H9 (cell line): Measurements from ENCODE around the gene GJD4. TPM values are rescaled to one million over a fixed set of nuclear protein-coding genes. Genes with fewer than 3 reads are reported as not detected.

Source experiments
- DNase-seq: peaks from one replicate; pipeline ENCODE4 v3.0.0-alpha.2; 2017
- H2AFZ ChIP-seq: one replicate; pipeline ENCODE4 v1.6.1; 2013; ENCODE audit warnings: mild to moderate bottlenecking, low read length, control low read depth, moderate library complexity
- H2AK5ac ChIP-seq: 2 replicates; pipeline ENCODE4 v1.6.1; 2013; ENCODE audit warnings: low read length, control low read depth, mixed read lengths; ENCODE audit not compliant: insufficient read length
- H2BK120ac ChIP-seq: one replicate; pipeline ENCODE4 v1.6.1; 2013; ENCODE audit warnings: low read depth, mild to moderate bottlenecking, low read length, control low read depth, inconsistent platforms; ENCODE audit not compliant: poor library complexity, severe bottlenecking
- H2BK12ac ChIP-seq: 2 replicates; pipeline ENCODE4 v1.6.1; 2013; ENCODE audit warnings: low read length, control low read depth, mixed read lengths, low read depth; ENCODE audit not compliant: insufficient read length
- H2BK15ac ChIP-seq: 2 replicates; pipeline ENCODE4 v1.6.1; 2013; ENCODE audit warnings: low read depth, low read length, control low read depth
- H2BK20ac ChIP-seq: one replicate; pipeline ENCODE4 v1.6.1; 2013; ENCODE audit warnings: low read depth, mild to moderate bottlenecking, low read length, control low read depth, inconsistent platforms; ENCODE audit not compliant: poor library complexity, severe bottlenecking
- H2BK5ac ChIP-seq: 2 replicates; pipeline ENCODE4 v1.6.1; 2013; ENCODE audit warnings: low read length, control low read depth, mixed read lengths; ENCODE audit not compliant: insufficient read length
- H3K14ac ChIP-seq: 2 replicates; pipeline ENCODE4 v1.6.1; 2013; ENCODE audit warnings: low read length, control low read depth; ENCODE audit not compliant: insufficient read depth
- H3K18ac ChIP-seq: 2 replicates; pipeline ENCODE4 v1.6.1; 2013; ENCODE audit warnings: low read depth, mild to moderate bottlenecking, mixed read lengths, low read length, control low read depth; ENCODE audit not compliant: insufficient read length
- H3K23ac ChIP-seq: 2 replicates; pipeline ENCODE4 v1.6.1; 2013; ENCODE audit warnings: low read length, control low read depth, mixed read lengths, low read depth; ENCODE audit not compliant: insufficient read length
- H3K23me2 ChIP-seq: 2 replicates; pipeline ENCODE4 v1.6.1; 2013; ENCODE audit warnings: low read depth, mild to moderate bottlenecking, mixed read lengths, low read length, control low read depth; ENCODE audit not compliant: insufficient read length, poor library complexity, severe bottlenecking
- H3K27ac ChIP-seq: 2 replicates; pipeline ENCODE4 v1.5.1; 2013; ENCODE audit warnings: low read length, control low read depth, mixed read lengths, low read depth; ENCODE audit not compliant: insufficient read length
- H3K27me3 ChIP-seq: 2 replicates; pipeline ENCODE4 v1.6.1; 2013; ENCODE audit warnings: low read length, control low read depth, inconsistent platforms; ENCODE audit not compliant: insufficient read depth
- H3K4ac ChIP-seq: 2 replicates; pipeline ENCODE4 v1.6.1; 2013; ENCODE audit warnings: low read depth, mild to moderate bottlenecking, control low read depth, inconsistent platforms, low read length, moderate library complexity
- H3K4me1 ChIP-seq: 2 replicates; pipeline ENCODE4 v1.6.1; 2013; ENCODE audit warnings: low read length, control low read depth, inconsistent platforms; ENCODE audit not compliant: insufficient read depth
- H3K4me2 ChIP-seq: 2 replicates; pipeline ENCODE4 v1.6.1; 2013; ENCODE audit warnings: low read length, control low read depth, mixed read lengths; ENCODE audit not compliant: insufficient read length, insufficient read depth
- H3K56ac ChIP-seq: 2 replicates; pipeline ENCODE4 v1.6.1; 2013; ENCODE audit warnings: low read depth, mild to moderate bottlenecking, mixed read lengths, low read length, control low read depth; ENCODE audit not compliant: insufficient read length
- H3K79me1 ChIP-seq: 2 replicates; pipeline ENCODE4 v1.6.1; 2013; ENCODE audit warnings: low read depth, mild to moderate bottlenecking, moderate library complexity, low read length, control low read depth, inconsistent platforms; ENCODE audit not compliant: insufficient read depth, poor library complexity, severe bottlenecking
- H3K79me2 ChIP-seq: 2 replicates; pipeline ENCODE4 v1.6.1; 2013; ENCODE audit warnings: low read length, control low read depth, inconsistent platforms; ENCODE audit not compliant: insufficient read depth
- H3K9ac ChIP-seq: 2 replicates; pipeline ENCODE4 v1.6.1; 2013; ENCODE audit warnings: low read length, control low read depth, mixed read lengths; ENCODE audit not compliant: insufficient read length; ENCODE audit errors: extremely low read depth
- H3K9me3 ChIP-seq: one replicate; pipeline ENCODE4 v1.6.1; 2013; ENCODE audit warnings: low read depth, low read length, inconsistent platforms; ENCODE audit not compliant: control insufficient read depth
- H3T11ph ChIP-seq: one replicate; pipeline ENCODE4 v1.6.1; 2013; ENCODE audit warnings: mild to moderate bottlenecking, low read length, control low read depth, inconsistent platforms
- H4K20me1 ChIP-seq: one replicate; pipeline ENCODE4 v1.6.1; 2013; ENCODE audit not compliant: control insufficient read depth, insufficient read length, insufficient read depth
- H4K5ac ChIP-seq: 2 replicates; pipeline ENCODE4 v1.6.1; 2013; ENCODE audit warnings: low read depth, mild to moderate bottlenecking, mixed read lengths, low read length, control low read depth; ENCODE audit not compliant: insufficient read length
- H4K8ac ChIP-seq: replicated peaks from 2 replicates; pipeline ENCODE4 v1.6.1; 2013; ENCODE audit warnings: low read length, control low read depth, mixed read lengths, low read depth; ENCODE audit not compliant: insufficient read length
- H4K91ac ChIP-seq: 2 replicates; pipeline ENCODE4 v1.6.1; 2013; ENCODE audit warnings: low read depth, mild to moderate bottlenecking, moderate library complexity, mixed read lengths, low read length, control low read depth; ENCODE audit not compliant: insufficient read length
- H3K27ac Mint-ChIP-seq, 3 experiments: 2 replicates in 2 of 3; 3 replicates in 1 of 3; pipeline ENCODE4 v1.8.0; 2020 to 2021; ENCODE audit warnings: mixed read lengths in 3 of 3, mild to moderate bottlenecking in 1 of 3, moderate library complexity in 1 of 3
- H3K27me3 Mint-ChIP-seq: 2 replicates; pipeline ENCODE4 v1.8.0; 2021; ENCODE audit warnings: low read depth, mild to moderate bottlenecking, moderate library complexity, mixed read lengths
- H3K36me3 Mint-ChIP-seq, 3 experiments: 2 replicates in 2 of 3; 3 replicates in 1 of 3; pipeline ENCODE4 v1.8.0; 2020 to 2021; ENCODE audit warnings: low read depth in 3 of 3, mixed read lengths in 3 of 3; ENCODE audit not compliant: insufficient read depth in 1 of 3
- H3K4me1 Mint-ChIP-seq, 2 experiments: 2 replicates each; pipeline ENCODE4 v1.8.0; 2020; ENCODE audit warnings: mixed read lengths in 2 of 2
- H3K4me3 Mint-ChIP-seq, 2 experiments: 2 replicates in 1 of 2; 3 replicates in 1 of 2; pipeline ENCODE4 v1.8.0; 2020 to 2021; ENCODE audit warnings: mild to moderate bottlenecking in 2 of 2, mixed read lengths in 2 of 2, moderate library complexity in 1 of 2
- H3K9me3 Mint-ChIP-seq, 2 experiments: 2 replicates in 1 of 2; 3 replicates in 1 of 2; pipeline ENCODE4 v1.8.0; 2020; ENCODE audit warnings: mild to moderate bottlenecking in 2 of 2, mixed read lengths in 2 of 2, moderate library complexity in 1 of 2
- WGBS: extraction: QIAGEN DNeasy Blood & Tissue Kit; methylation state at CpG from one replicate; pipeline ENCODE4 v1.1.7; 2013; ENCODE audit warnings: missing lambda C conversion rate, low lambda C conversion rate, mixed read lengths; ENCODE audit not compliant: insufficient read length; ENCODE audit errors: extremely low coverage; 5-methylcytosine and 5-hydroxymethylcytosine counted together
- total RNA-seq: library from RNA; stranded (reverse); gene quantifications from 2 replicates; pipeline ENCODE4 v1.2.1, GENCODE V29; 2021
- TF ChIP-seq, protein P1 (sequence below): fragments of 200-600 bp; sonication (generic); conservative IDR thresholded peaks from 3 replicates; pipeline ENCODE4 v1.8.0; 2021; ENCODE audit warnings: antibody characterized with exemption, mild to moderate bottlenecking

Gene GJD4
- total RNA-seq, 1 experiment from 2014 or later, result not detected

DNA sequence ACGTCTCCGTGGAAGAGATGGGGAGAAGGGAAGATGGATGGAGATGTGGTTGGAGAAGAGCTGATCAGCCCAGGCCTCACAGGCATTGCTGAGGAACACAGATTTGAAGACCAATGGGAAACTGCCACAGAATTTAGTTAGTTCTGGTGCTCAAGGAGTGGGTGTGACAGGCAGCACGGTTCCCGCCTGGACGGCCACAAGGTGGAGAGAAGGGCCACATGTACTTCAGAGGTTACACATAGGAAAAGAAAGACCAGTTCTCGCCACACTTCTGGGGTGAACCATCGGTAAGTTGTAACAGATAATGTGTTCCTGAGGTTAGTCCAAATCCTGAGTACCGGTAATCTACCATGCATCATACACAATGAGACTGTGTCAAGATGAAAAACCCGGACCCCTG lies 29.5 kb upstream of the GJD4 start:
- H2BK5ac ChIP-seq, result no peak overlapping the region
- H3K9me3 ChIP-seq, result no peaks in the 10 kb centered on the region
- H3K4me1 Mint-ChIP-seq, result peaks cover 11 to 13% of the 10 kb centered on the region in 2 experiments
- H3K56ac ChIP-seq, result no peak overlapping the region
- no peaks in the 10 kb centered on the region for H3K27me3 ChIP-seq
- no peak overlapping the region for H2BK20ac ChIP-seq
- no peak overlapping the region for H3K4me3 Mint-ChIP-seq
- no peak overlapping the region for H2AFZ ChIP-seq
- no peak overlapping the region for H4K91ac ChIP-seq
- no peak overlapping the region for H2BK15ac ChIP-seq
- H4K5ac ChIP-seq, result no peak overlapping the region
- no peaks in the 10 kb centered on the region for H3K79me1 ChIP-seq
- no peak overlapping the region for H3K4ac ChIP-seq
- H3K18ac ChIP-seq, result no peak overlapping the region
- H4K20me1 ChIP-seq, result no peaks in the 10 kb centered on the region
- H3K27ac Mint-ChIP-seq, result peak overlapping the region in 1 of 3 experiments; percentile 9; a peak in 1 of 7 replicates
- H3K27ac ChIP-seq, result no peak overlapping the region
- WGBS, result no CpG with 5 or more reads among the region's 9 CpGs
- H4K8ac ChIP-seq, result no peak overlapping the region
- H2BK120ac ChIP-seq, result no peak overlapping the region
- TF ChIP-seq, protein P1, sequence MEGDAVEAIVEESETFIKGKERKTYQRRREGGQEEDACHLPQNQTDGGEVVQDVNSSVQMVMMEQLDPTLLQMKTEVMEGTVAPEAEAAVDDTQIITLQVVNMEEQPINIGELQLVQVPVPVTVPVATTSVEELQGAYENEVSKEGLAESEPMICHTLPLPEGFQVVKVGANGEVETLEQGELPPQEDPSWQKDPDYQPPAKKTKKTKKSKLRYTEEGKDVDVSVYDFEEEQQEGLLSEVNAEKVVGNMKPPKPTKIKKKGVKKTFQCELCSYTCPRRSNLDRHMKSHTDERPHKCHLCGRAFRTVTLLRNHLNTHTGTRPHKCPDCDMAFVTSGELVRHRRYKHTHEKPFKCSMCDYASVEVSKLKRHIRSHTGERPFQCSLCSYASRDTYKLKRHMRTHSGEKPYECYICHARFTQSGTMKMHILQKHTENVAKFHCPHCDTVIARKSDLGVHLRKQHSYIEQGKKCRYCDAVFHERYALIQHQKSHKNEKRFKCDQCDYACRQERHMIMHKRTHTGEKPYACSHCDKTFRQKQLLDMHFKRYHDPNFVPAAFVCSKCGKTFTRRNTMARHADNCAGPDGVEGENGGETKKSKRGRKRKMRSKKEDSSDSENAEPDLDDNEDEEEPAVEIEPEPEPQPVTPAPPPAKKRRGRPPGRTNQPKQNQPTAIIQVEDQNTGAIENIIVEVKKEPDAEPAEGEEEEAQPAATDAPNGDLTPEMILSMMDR, result no peak; the same call in 2 of the 3 replicates
- DNase-seq, result no peak
- H3K4me1 ChIP-seq, result no peaks in the 10 kb centered on the region
- no peak overlapping the region for H2AK5ac ChIP-seq
- no peak overlapping the region for H3K4me2 ChIP-seq
- H3K23me2 ChIP-seq, result no peaks in the 10 kb centered on the region
- H3K36me3 Mint-ChIP-seq, result peaks cover 4 to 10% (median 5%) of the 10 kb centered on the region in 3 experiments; a peak in 5 of 7 replicates
- no peak overlapping the region for H2BK12ac ChIP-seq
- no peaks in the 10 kb centered on the region for H3K79me2 ChIP-seq
- no peak overlapping the region for H3K14ac ChIP-seq
- H3K23ac ChIP-seq, result no peak overlapping the region
- no peak overlapping the region for H3T11ph ChIP-seq
- no peaks in the 10 kb centered on the region for H3K27me3 Mint-ChIP-seq
- H3K9me3 Mint-ChIP-seq, result no peaks in the 10 kb centered on the region; a peak in 3 of 5 replicates
- H3K9ac ChIP-seq, result no peak overlapping the region
